GM12878 (cell line): ENCODE results near the gene SOD2. TPM values are rescaled to one million over a fixed set of nuclear protein-coding genes. Genes with fewer than 3 reads are reported as not detected.

Source experiments
- ATAC-seq: fragments of 200-7000 bp; cut with Tn5 transposase; 3 replicates; pipeline ENCODE4 v1.9.1; 2020; ENCODE audit warnings: mild to moderate bottlenecking, moderate library complexity
- BruUV-seq: library from RNA; stranded (reverse); fragments of 400-500 nt; replicated peaks from 2 replicates; lab custom pipeline; 2021; lab: Mats Ljungman, UMichigan
- CTCF ChIA-PET: fragments of 300-600 bp; sonication (Branson Sonifier 250); formaldehyde crosslinking; extraction: SDS; loops from one replicate; lab custom pipeline; 2021; ENCODE audit warnings: inconsistent platforms; lab: Yijun Ruan, JAX
- POLR2A ChIA-PET: fragments of 350-600 bp; formaldehyde crosslinking; extraction: SDS; loops from one replicate; lab custom pipeline; 2021; ENCODE audit warnings: inconsistent platforms; lab: Charles Lee
- RAD21 ChIA-PET: fragments of 300-600 bp; sonication (Branson Sonifier 250); formaldehyde crosslinking; loops from one replicate; lab custom pipeline; 2023; ENCODE audit warnings: antibody characterized with exemption; ENCODE audit not compliant: unreplicated experiment; lab: Charles Lee
- SMC1A ChIA-PET: fragments of 300-600 bp; sonication (Branson Sonifier 250); formaldehyde crosslinking; loops from one replicate; lab custom pipeline; 2023; ENCODE audit not compliant: unreplicated experiment, uncharacterized antibody; lab: Charles Lee
- DNase-seq: peaks from one replicate; pipeline ENCODE4 v3.0.0-alpha.2; 2011; ENCODE audit warnings: low read depth, low spot score
- FAIRE-seq: peaks from 3 replicates; lab custom pipeline; 2011; peaks lifted over from hg19 to GRCh38; lab: Jason Lieb, UNC
- H2AFZ ChIP-seq: 2 replicates; pipeline ENCODE4 v1.6.0; 2011; ENCODE audit warnings: low read depth, low read length, control low read depth; ENCODE audit not compliant: control insufficient read depth
- H3K27ac ChIP-seq: 2 replicates; pipeline ENCODE4 v1.5.1; 2011; ENCODE audit warnings: control low read depth; ENCODE audit not compliant: control insufficient read depth, insufficient read depth
- H3K27me3 ChIP-seq, 2 experiments: replicated peaks in 1 of 2; 2 replicates each; pipeline versions ENCODE4 v1.6.0 to v1.6.1; 2011; ENCODE audit warnings: low read length in 1 of 2; ENCODE audit not compliant: control insufficient read depth in 2 of 2, insufficient read depth in 2 of 2
- H3K36me3 ChIP-seq, 2 experiments: 2 replicates each; pipeline ENCODE4 v1.5.1; 2011; ENCODE audit warnings: low read length in 1 of 2; ENCODE audit not compliant: control insufficient read depth in 2 of 2, insufficient read depth in 2 of 2
- H3K4me1 ChIP-seq: 2 replicates; pipeline ENCODE4 v1.6.1; 2011; ENCODE audit warnings: mild to moderate bottlenecking, low read length, moderate library complexity, mixed read lengths; ENCODE audit not compliant: control insufficient read depth, insufficient read depth
- H3K4me2 ChIP-seq: 2 replicates; pipeline ENCODE4 v1.6.0; 2011; ENCODE audit warnings: control low read depth; ENCODE audit not compliant: control insufficient read depth, insufficient read depth
- H3K4me3 ChIP-seq: fragments of 200-600 bp; sonication (generic); 2 replicates; pipeline ENCODE4 v1.5.1; 2016
- H3K79me2 ChIP-seq: 2 replicates; pipeline ENCODE4 v1.6.0; 2011; ENCODE audit warnings: low read length; ENCODE audit not compliant: control insufficient read depth, insufficient read depth
- H3K9ac ChIP-seq: 2 replicates; pipeline ENCODE4 v1.8.0; 2011; ENCODE audit warnings: low read length, control low read depth, mixed read lengths; ENCODE audit not compliant: control insufficient read depth, insufficient read depth
- H3K9me3 ChIP-seq: replicated peaks from 3 replicates; pipeline ENCODE4 v1.5.1; 2011; ENCODE audit warnings: mild to moderate bottlenecking, low read length; ENCODE audit not compliant: control insufficient read depth, insufficient read depth
- H4K20me1 ChIP-seq: 2 replicates; pipeline ENCODE4 v1.6.0; 2011; ENCODE audit not compliant: control insufficient read depth, insufficient read depth
- BMI1 ChIP-seq: fragments of 450-650 bp; IDR thresholded peaks from 2 replicates; pipeline ENCODE4 v1.6.1; 2016; ENCODE audit warnings: mild to moderate bottlenecking, moderate library complexity, borderline replicate concordance
- CBFB ChIP-seq: IDR thresholded peaks from 2 replicates; pipeline ENCODE4 v1.6.1; 2016; ENCODE audit warnings: antibody characterized with exemption, low read depth
- EGR1 ChIP-seq, 2 experiments: IDR thresholded peaks; 1 replicate in 1 of 2; 2 replicates in 1 of 2; pipeline ENCODE4 v1.6.1; 2011 to 2012; ENCODE audit warnings: low read depth in 2 of 2, low read length in 2 of 2, borderline replicate concordance in 1 of 2, mild to moderate bottlenecking in 1 of 2, moderate library complexity in 1 of 2
- ETV6 ChIP-seq, 2 experiments: fragments of 450-650 bp in 1 of 2; IDR thresholded peaks in 1 of 2; conservative IDR thresholded peaks in 1 of 2; 2 replicates each; pipeline ENCODE4 v1.6.1; 2014; ENCODE audit warnings: antibody characterized with exemption in 1 of 2, borderline replicate concordance in 1 of 2, low read depth in 1 of 2, mild to moderate bottlenecking in 1 of 2, moderate library complexity in 1 of 2
- FOXK2 ChIP-seq: fragments of 450-650 bp; IDR thresholded peaks from 2 replicates; pipeline ENCODE4 v1.6.1; 2017; ENCODE audit warnings: mild to moderate bottlenecking, moderate library complexity
- JUNB ChIP-seq: IDR thresholded peaks from 2 replicates; pipeline ENCODE4 v1.6.1; 2016; ENCODE audit warnings: antibody characterized with exemption, mild to moderate bottlenecking
- NFYA ChIP-seq: IDR thresholded peaks from 2 replicates; pipeline ENCODE4 v1.6.1; 2011; ENCODE audit warnings: low read depth, mild to moderate bottlenecking, low read length, improper control_type of control experiment, borderline replicate concordance
- NRF1 ChIP-seq: conservative IDR thresholded peaks from 2 replicates; pipeline ENCODE4 v1.6.1; 2011; ENCODE audit warnings: mild to moderate bottlenecking, low read depth, low read length, improper control_type of control experiment
- RAD21 ChIP-seq: IDR thresholded peaks from 2 replicates; pipeline ENCODE4 v1.6.1; 2011; ENCODE audit warnings: mild to moderate bottlenecking, low read depth, low read length, moderate library complexity; ENCODE audit not compliant: insufficient read depth
- SMAD1 ChIP-seq: fragments of 450-650 bp; IDR thresholded peaks from 2 replicates; pipeline ENCODE4 v1.6.1; 2018; ENCODE audit warnings: mild to moderate bottlenecking, low read depth; ENCODE audit not compliant: partially characterized antibody
- SP1 ChIP-seq: IDR thresholded peaks from one replicate; pipeline ENCODE4 v1.6.1; 2011; ENCODE audit warnings: low read depth, low read length
- TCF12 ChIP-seq: IDR thresholded peaks from 2 replicates; pipeline ENCODE4 v1.6.1; 2011; ENCODE audit warnings: low read depth, mild to moderate bottlenecking, low read length
- USF1 ChIP-seq: IDR thresholded peaks from 2 replicates; pipeline ENCODE4 v1.6.1; 2011; ENCODE audit warnings: borderline replicate concordance, low read depth, mild to moderate bottlenecking, moderate library complexity, mixed read lengths, low read length; ENCODE audit not compliant: insufficient read depth; ENCODE audit errors: extremely low read length
- WGBS: methylation state at CpG from one replicate; pipeline ENCODE4 v1.1.6; 2016; ENCODE audit warnings: low lambda C conversion rate; ENCODE audit not compliant: insufficient replicate concordance, insufficient coverage; ENCODE audit errors: missing lambda C conversion rate; 5-methylcytosine and 5-hydroxymethylcytosine counted together
- in situ Hi-C: fragments of 300-500 bp; cut with MboI; formaldehyde crosslinking; loops from 9 replicates; pipeline ENCODE4 v1.14.3; 2018; ENCODE audit warnings: mixed read lengths
- intact Hi-C: fragments of 100-400 bp; cut with micrococcal nuclease; formaldehyde crosslinking; loops from one replicate; pipeline ENCODE4 v1.14.2; 2022; ENCODE audit not compliant: unreplicated experiment
- polyA plus RNA-seq, 11 experiments: library from polyadenylated mRNA; depleted of rRNA in 4 of 11; unstranded in 6 of 11; stranded (reverse) in 5 of 11; fragments of >200 nt; fragmentation: Nextera tagmentation in 4 of 11; fragmentation: Illumina TruSeq in 1 of 11; extraction: Ambion mirVana in 4 of 11; extraction: Trizol in 1 of 11; gene quantifications; 1 replicate in 1 of 11; 2 replicates in 10 of 11; pipeline versions ENCODE4 v1.2.1 to v1.2.3, GENCODE V29; 2011 to 2016; ENCODE audit warnings: inconsistent platforms in 2 of 11, missing spikeins in 2 of 11, low read depth in 1 of 11
- total RNA-seq, 4 experiments: library from RNA; depleted of rRNA in 3 of 4; stranded (reverse); fragments of >200 nt in 3 of 4; fragmentation: Illumina TruSeq in 1 of 4; extraction: Trizol in 1 of 4; gene quantifications; 2 replicates each; pipeline versions ENCODE4 v1.2.1 to v1.2.3, GENCODE V29; 2013 to 2021
- TF ChIP-seq, protein P1 (sequence below): fragments of 450-650 bp; IDR thresholded peaks from 2 replicates; pipeline ENCODE4 v1.6.1; 2016; ENCODE audit warnings: mild to moderate bottlenecking
- TF ChIP-seq, protein P2 (sequence below): fragments of 450-650 bp; formaldehyde crosslinking; IDR thresholded peaks from 2 replicates; pipeline ENCODE4 v1.5.0; 2022; ENCODE audit warnings: mild to moderate bottlenecking, missing genetic modification characterization

The SOD2 gene
- total and polyA plus RNA-seq, 10 of the 15 experiments (the other 5 are each of a cell fraction or from before 2014, with no cell fraction given), result 12.1 to 55.8 (median 39.1) TPM

DNA sequence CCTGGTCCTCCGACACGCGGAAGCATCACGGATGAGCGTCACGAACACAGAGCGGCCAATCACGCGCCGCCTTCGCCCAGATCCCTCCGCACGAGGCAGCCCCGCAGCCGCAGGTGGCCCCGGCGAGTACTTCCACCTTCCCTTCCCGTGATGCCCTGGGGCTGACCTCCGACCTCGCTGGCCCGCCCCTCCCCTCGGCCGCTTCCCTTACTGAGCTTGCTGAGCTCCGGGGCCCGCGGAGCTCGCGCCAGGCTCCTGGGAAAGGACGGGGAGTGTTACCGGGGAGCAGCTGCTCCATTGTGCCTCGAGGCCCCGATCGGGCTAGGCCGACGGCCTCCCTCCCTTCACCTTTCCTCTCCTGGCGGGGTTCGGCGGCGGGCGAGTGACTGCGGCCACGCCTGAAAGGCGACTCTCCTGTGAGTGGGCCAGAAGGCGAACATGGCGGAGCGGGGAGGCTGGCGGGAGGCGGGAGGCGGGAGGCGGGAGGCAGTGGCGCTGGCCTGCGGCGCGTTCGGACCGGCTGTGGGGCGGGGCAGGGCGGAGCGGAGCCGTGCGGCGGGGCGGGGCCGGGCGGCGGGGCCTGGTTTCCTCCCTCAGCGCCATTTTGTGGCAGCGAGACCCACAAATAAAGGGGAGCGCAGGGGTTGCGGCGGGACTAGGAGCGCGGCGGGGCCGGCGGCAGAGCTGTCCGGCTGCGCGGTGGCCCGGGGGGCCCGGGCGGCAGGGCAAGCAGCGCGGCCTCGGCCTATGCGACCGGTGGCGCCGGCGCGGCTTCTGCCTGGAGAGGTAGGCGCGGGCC is 34.1 kb upstream of the SOD2 start, which contains the start of gene WTAP:
Gene WTAP (plus strand): TSS at position 589 of the 799 bp plus-strand sequence. CDS start 8,760 bp downstream, outside the sequence.
- DNase-seq (peak; percentile 89), FAIRE-seq (peak; percentile 90), ATAC-seq (peak; percentile 86)
- in situ Hi-C loops, result no loop called here
- peak within 1 kb of the TSS; percentile 97 for H3K27ac ChIP-seq
- H2AFZ ChIP-seq, result peak within 1 kb of the TSS; percentile 87
- H3K4me3 ChIP-seq, result peak within 1 kb of the TSS; percentile 91
- no peaks in the 10 kb centered on the region for H3K27me3 ChIP-seq
- no TSS peak for BruUV-seq
- no peaks in the 10 kb centered on the region for H3K4me1 ChIP-seq
- H3K4me2 ChIP-seq, result peak within 1 kb of the TSS; percentile 66
- no peaks in the 10 kb centered on the region for H3K36me3 ChIP-seq
- ChIA-PET CTCF (interaction anchor here (0.6 to 5.4 kb wide), 10 partner anchors 7 to 255 kb away, joined by 3 to 27 read pairs (median 4); partner anchors contain the start of genes ACAT2, SOD2 and TCP1), RAD21 (interaction anchor here (0.8 to 5.1 kb wide), 7 partner anchors 32 to 621 kb away, joined by 3 to 52 read pairs (median 6); partner anchors contain the start of genes ACAT2, MRPL18 and TCP1), POLR2A (interaction anchor here (0.6 to 6.8 kb wide), 18 partner anchors 8 to 1459 kb away, joined by 3 to 85 read pairs (median 4); partner anchors contain the start of genes ACAT2, MRPL18, SOD2 and TCP1), SMC1A (interaction anchor here (0.9 to 11.1 kb wide), 6 partner anchors 11 to 255 kb away, joined by 3 to 108 read pairs (median 12); partner anchors contain the start of genes ACAT2, MRPL18, SOD2 and TCP1)
- H3K9ac ChIP-seq, result peak within 1 kb of the TSS; percentile 94
- H3K79me2 ChIP-seq, result peaks cover 89% of the 10 kb centered on the region
- H3K9me3 ChIP-seq, result no peaks in the 10 kb centered on the region; the same call in 2 of the 3 replicates
- 1% methylated on average over 64 of the region's 93 CpGs for WGBS
- no peaks in the 10 kb centered on the region for H4K20me1 ChIP-seq
- intact Hi-C loops, result loop anchor here (1.0 to 5.0 kb wide), 3 partner anchors 34 to 205 kb away; partner anchors contain the start of genes SOD2 and TCP1
- TF ChIP-seq EGR1 (IDR thresholded peaks at IDR 0.05; ENCODE audit: borderline replicate concordance in 1 of 2, low read depth in 2 of 2, low read length in 2 of 2) (peak in 1 of 2 experiments; percentile 15; a peak in 1 of 3 replicates), BMI1 (no peak), CBFB (0 out of 2 replicates have a peak, but pooled peaks have one; percentile 20), SP1 (peak; percentile 91), TCF12 (peak; percentile 96), USF1 (peak; percentile 57), NFYA (no peak; the same call in 1 of the 2 replicates), RAD21 (no peak), FOXK2 (no peak), NRF1 (0 out of 2 replicates have a peak, but pooled peaks have one; percentile 9), JUNB (no peak), SMAD1 (peak; percentile 42), ETV6 (conservative IDR thresholded peaks at IDR 0.05 in 1 of 2, IDR thresholded peaks at IDR 0.05 in 1 of 2; ENCODE audit: borderline replicate concordance in 1 of 2, low read depth in 1 of 2) (peak in 1 of 2 experiments; percentile 55; a peak in 1 of 4 replicates)
- TF ChIP-seq, protein P1, sequence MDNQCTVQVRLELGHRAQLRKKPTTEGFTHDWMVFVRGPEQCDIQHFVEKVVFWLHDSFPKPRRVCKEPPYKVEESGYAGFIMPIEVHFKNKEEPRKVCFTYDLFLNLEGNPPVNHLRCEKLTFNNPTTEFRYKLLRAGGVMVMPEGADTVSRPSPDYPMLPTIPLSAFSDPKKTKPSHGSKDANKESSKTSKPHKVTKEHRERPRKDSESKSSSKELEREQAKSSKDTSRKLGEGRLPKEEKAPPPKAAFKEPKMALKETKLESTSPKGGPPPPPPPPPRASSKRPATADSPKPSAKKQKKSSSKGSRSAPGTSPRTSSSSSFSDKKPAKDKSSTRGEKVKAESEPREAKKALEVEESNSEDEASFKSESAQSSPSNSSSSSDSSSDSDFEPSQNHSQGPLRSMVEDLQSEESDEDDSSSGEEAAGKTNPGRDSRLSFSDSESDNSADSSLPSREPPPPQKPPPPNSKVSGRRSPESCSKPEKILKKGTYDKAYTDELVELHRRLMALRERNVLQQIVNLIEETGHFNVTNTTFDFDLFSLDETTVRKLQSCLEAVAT, result peak; percentile 88
- TF ChIP-seq, protein P2, sequence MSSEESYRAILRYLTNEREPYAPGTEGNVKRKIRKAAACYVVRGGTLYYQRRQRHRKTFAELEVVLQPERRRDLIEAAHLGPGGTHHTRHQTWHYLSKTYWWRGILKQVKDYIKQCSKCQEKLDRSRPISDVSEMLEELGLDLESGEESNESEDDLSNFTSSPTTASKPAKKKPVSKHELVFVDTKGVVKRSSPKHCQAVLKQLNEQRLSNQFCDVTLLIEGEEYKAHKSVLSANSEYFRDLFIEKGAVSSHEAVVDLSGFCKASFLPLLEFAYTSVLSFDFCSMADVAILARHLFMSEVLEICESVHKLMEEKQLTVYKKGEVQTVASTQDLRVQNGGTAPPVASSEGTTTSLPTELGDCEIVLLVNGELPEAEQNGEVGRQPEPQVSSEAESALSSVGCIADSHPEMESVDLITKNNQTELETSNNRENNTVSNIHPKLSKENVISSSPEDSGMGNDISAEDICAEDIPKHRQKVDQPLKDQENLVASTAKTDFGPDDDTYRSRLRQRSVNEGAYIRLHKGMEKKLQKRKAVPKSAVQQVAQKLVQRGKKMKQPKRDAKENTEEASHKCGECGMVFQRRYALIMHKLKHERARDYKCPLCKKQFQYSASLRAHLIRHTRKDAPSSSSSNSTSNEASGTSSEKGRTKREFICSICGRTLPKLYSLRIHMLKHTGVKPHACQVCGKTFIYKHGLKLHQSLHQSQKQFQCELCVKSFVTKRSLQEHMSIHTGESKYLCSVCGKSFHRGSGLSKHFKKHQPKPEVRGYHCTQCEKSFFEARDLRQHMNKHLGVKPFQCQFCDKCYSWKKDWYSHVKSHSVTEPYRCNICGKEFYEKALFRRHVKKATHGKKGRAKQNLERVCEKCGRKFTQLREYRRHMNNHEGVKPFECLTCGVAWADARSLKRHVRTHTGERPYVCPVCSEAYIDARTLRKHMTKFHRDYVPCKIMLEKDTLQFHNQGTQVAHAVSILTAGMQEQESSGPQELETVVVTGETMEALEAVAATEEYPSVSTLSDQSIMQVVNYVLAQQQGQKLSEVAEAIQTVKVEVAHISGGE (CRISPR knock-in tag), result no peak
